ENCODE data around the gene PRAME. TPM values are rescaled to one million over a fixed set of nuclear protein-coding genes. Genes with fewer than 3 reads are reported as not detected.
A peak's percentile ranks its signal among the peaks of the same experiment; 100 is the strongest.
"Not testable (repeated sequence)": the region's sequence is repeated elsewhere in the genome, so short reads cannot be mapped to it uniquely, and the experiment has no call there.

PRAME gene
- total RNA-seq, 1 donor from 2014 or later, result not detected

- ATAC-seq, result no peak
- no peak for DNase-seq
- intact Hi-C loops (cut with micrococcal nuclease), result no loop called here
Measured at GRCh38 chr22:22553735-22554586, 5.1 kb downstream of the PRAME start.

- intact Hi-C loops (cut with micrococcal nuclease), result no loop called here
- DNase-seq, result no peak
- no peak for ATAC-seq
Measured at GRCh38 chr22:22553141-22553540, 5.9 kb downstream of the PRAME start.

- ATAC-seq (no peak), DNase-seq (no peak)
- intact Hi-C loops (cut with micrococcal nuclease), result no loop called here
Measured at GRCh38 chr22:22552630-22553029, 6.4 kb downstream of the PRAME start.

- ATAC-seq (no peak), DNase-seq (no peak)
- intact Hi-C loops (cut with micrococcal nuclease), result no loop called here
Measured at GRCh38 chr22:22550789-22551434, 8.2 kb downstream of the PRAME start.

- intact Hi-C loops (cut with micrococcal nuclease), result no loop called here
- no peak for ATAC-seq
- no peak for DNase-seq
Measured at GRCh38 chr22:22548910-22549309, 10.2 kb downstream of the PRAME start.

GRCh38 chr22:22548317-22548716 lies 10.7 kb downstream of the PRAME start:
- intact Hi-C loops (cut with micrococcal nuclease), result no loop called here
- no peak for ATAC-seq

GRCh38 chr22:22547692-22548300 lies 11.3 kb downstream of the PRAME start:
- no peak for ATAC-seq
- no peak for DNase-seq
- intact Hi-C loops (cut with micrococcal nuclease), result no loop called here

More at GRCh38 chr22:22548317-22548716, 10.7 kb downstream of the PRAME start:
- DNase-seq, result no peak

- intact Hi-C loops (cut with micrococcal nuclease), result no loop called here
- ATAC-seq, result no peak
- no peak for DNase-seq
Measured at GRCh38 chr22:22547226-22547625, 11.8 kb downstream of the PRAME start.

- intact Hi-C loops (cut with micrococcal nuclease), result no loop called here
- ATAC-seq, result peak; percentile 40
- DNase-seq, result no peak
Measured at GRCh38 chr22:22546490-22546889, 12.6 kb downstream of the PRAME start.

GRCh38 chr22:22545084-22545483 lies 14.0 kb downstream of the PRAME start:
- ATAC-seq (no peak), DNase-seq (no peak)
- intact Hi-C loops (cut with micrococcal nuclease), result no loop called here

- DNase-seq (no peak), ATAC-seq (no peak)
- intact Hi-C loops (cut with micrococcal nuclease), result no loop called here
Measured at GRCh38 chr22:22538226-22538989, 20.7 kb downstream of the PRAME start.

GRCh38 chr22:22536916-22537315 lies 22.1 kb downstream of the PRAME start:
- no peak for ATAC-seq
- intact Hi-C loops (cut with micrococcal nuclease), result no loop called here
- no peak for DNase-seq

- ATAC-seq (no peak), DNase-seq (no peak)
- intact Hi-C loops (cut with micrococcal nuclease), result no loop called here
Measured at GRCh38 chr22:22536515-22536914, 22.6 kb downstream of the PRAME start.

GRCh38 chr22:22535662-22536061 lies 23.4 kb downstream of the PRAME start:
- intact Hi-C loops (cut with micrococcal nuclease), result no loop called here
- no peak for ATAC-seq
- DNase-seq, result no peak

GRCh38 chr22:22534604-22535415 lies 24.3 kb downstream of the PRAME start:
- intact Hi-C loops (cut with micrococcal nuclease), result no loop called here
- ATAC-seq (no peak), DNase-seq (no peak)

- DNase-seq, result no peak
- ATAC-seq, result no peak
- intact Hi-C loops (cut with micrococcal nuclease), result no loop called here
Measured at GRCh38 chr22:22533863-22534262, 25.2 kb downstream of the PRAME start.

- intact Hi-C loops (cut with micrococcal nuclease), result no loop called here
- no peak for DNase-seq
- ATAC-seq, result no peak
Measured at GRCh38 chr22:22533417-22533816, 25.6 kb downstream of the PRAME start.

GRCh38 chr22:22532547-22533071 lies 26.5 kb downstream of the PRAME start:
- ATAC-seq; intact Hi-C loops (cut with micrococcal nuclease): not testable (repeated sequence)

More at GRCh38 chr22:22532547-22533071, 26.5 kb downstream of the PRAME start:
- DNase-seq, result not testable (repeated sequence)

Measured in left ventricle myocardium superior (tissue), 1 donor.